ENCODE measurements around the gene LRRN4CL.
"Not testable (repeated sequence)": the region's sequence is repeated elsewhere in the genome, so short reads cannot be mapped to it uniquely, and the experiment has no call there.

DNA sequence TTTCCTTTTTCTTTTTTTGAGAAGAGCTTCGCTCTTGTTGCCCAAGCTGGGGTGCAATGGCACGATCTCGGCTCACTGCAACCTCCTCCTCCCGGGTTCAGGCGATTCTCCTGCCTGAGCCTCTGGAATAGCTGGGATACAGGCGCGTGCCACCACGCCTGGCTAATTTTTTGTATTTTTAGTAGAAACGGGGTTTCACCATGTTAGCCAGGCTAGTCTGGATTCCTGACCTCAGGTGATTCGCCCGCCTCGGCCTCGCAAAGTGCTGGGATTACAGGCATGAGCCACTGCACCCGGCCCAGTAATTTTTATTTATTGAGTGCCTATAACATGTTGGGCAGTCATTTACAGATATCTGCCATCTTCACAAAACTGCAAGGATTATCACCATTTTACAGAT lies 40.7 kb upstream of the LRRN4CL start:
- TF ChIP-seq, protein P1, sequence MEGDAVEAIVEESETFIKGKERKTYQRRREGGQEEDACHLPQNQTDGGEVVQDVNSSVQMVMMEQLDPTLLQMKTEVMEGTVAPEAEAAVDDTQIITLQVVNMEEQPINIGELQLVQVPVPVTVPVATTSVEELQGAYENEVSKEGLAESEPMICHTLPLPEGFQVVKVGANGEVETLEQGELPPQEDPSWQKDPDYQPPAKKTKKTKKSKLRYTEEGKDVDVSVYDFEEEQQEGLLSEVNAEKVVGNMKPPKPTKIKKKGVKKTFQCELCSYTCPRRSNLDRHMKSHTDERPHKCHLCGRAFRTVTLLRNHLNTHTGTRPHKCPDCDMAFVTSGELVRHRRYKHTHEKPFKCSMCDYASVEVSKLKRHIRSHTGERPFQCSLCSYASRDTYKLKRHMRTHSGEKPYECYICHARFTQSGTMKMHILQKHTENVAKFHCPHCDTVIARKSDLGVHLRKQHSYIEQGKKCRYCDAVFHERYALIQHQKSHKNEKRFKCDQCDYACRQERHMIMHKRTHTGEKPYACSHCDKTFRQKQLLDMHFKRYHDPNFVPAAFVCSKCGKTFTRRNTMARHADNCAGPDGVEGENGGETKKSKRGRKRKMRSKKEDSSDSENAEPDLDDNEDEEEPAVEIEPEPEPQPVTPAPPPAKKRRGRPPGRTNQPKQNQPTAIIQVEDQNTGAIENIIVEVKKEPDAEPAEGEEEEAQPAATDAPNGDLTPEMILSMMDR (IDR thresholded peaks at IDR 0.05), result not testable (repeated sequence)
- not testable (repeated sequence) for TF ChIP-seq POLR2A (IDR thresholded peaks at IDR 0.05)
